ENCODE data around the gene SHISA7. TPM values are rescaled to one million over a fixed set of nuclear protein-coding genes. Genes with fewer than 3 reads are reported as not detected.
"Not testable (repeated sequence)": the region's sequence is repeated elsewhere in the genome, so short reads cannot be mapped to it uniquely, and the experiment has no call there.

Gene SHISA7
- total RNA-seq, 4 donors from 2014 or later, result not detected

GRCh38 chr19:55431183-55431582 lies 11.9 kb downstream of the SHISA7 start:
- intact Hi-C loops (cut with DNase I; ENCODE audit: low total_unique reads), result no loop called here
- peaks cover 0 to 16% of the 10 kb centered on the region in 2 donors for H3K27me3 ChIP-seq
- H3K36me3 ChIP-seq, result no peaks in the 10 kb centered on the region
- no peak overlapping the region for H3K4me3 ChIP-seq
- no peak overlapping the region for H3K27ac ChIP-seq
- no peaks in the 10 kb centered on the region for H3K9me3 ChIP-seq
- no peaks in the 10 kb centered on the region for H3K4me1 ChIP-seq
- TF ChIP-seq CTCF (IDR thresholded peaks at IDR 0.05), result no peak
- TF ChIP-seq POLR2A (IDR thresholded peaks at IDR 0.05), result no peak
- DNase-seq, result no peak

- no peaks in the 10 kb centered on the region for H3K36me3 ChIP-seq
- intact Hi-C loops (cut with DNase I; ENCODE audit: low total_unique reads), result no loop called here
- H3K4me3 ChIP-seq, result no peak overlapping the region
Measured at GRCh38 chr19:55426042-55426441, 17.1 kb downstream of the SHISA7 start.

GRCh38 chr19:55424518-55424917 lies 18.6 kb downstream of the SHISA7 start:
- intact Hi-C loops (cut with DNase I; ENCODE audit: low total_unique reads), result no loop called here
- no peaks in the 10 kb centered on the region for H3K27me3 ChIP-seq

More at GRCh38 chr19:55426042-55426441, 17.1 kb downstream of the SHISA7 start:
- no peak for DNase-seq
- Histone ChIP-seq H3K27me3 (no peaks in the 10 kb centered on the region), H3K4me1 (no peaks in the 10 kb centered on the region), H3K9me3 (no peaks in the 10 kb centered on the region), H3K27ac (no peak overlapping the region)
- no peak for TF ChIP-seq POLR2A (IDR thresholded peaks at IDR 0.05)

GRCh38 chr19:55423225-55424005 lies 19.7 kb downstream of the SHISA7 start:
- H3K4me1 ChIP-seq, result no peaks in the 10 kb centered on the region
- H3K27ac ChIP-seq, result no peak overlapping the region
- H3K36me3 ChIP-seq, result no peaks in the 10 kb centered on the region
- intact Hi-C loops (cut with DNase I; ENCODE audit: low total_unique reads), result no loop called here
- no peaks in the 10 kb centered on the region for H3K27me3 ChIP-seq
- no peak for DNase-seq
- no peak for TF ChIP-seq CTCF (IDR thresholded peaks at IDR 0.05)
- TF ChIP-seq POLR2A (IDR thresholded peaks at IDR 0.05), result no peak
- H3K4me3 ChIP-seq, result no peak overlapping the region
- H3K9me3 ChIP-seq, result no peaks in the 10 kb centered on the region

More at GRCh38 chr19:55424518-55424917, 18.6 kb downstream of the SHISA7 start:
- Histone ChIP-seq H3K27ac (no peak overlapping the region), H3K4me3 (no peak overlapping the region), H3K36me3 (no peaks in the 10 kb centered on the region), H3K9me3 (no peaks in the 10 kb centered on the region), H3K4me1 (no peaks in the 10 kb centered on the region)
- DNase-seq, result no peak
- TF ChIP-seq CTCF (IDR thresholded peaks at IDR 0.05) (no peak), POLR2A (IDR thresholded peaks at IDR 0.05) (no peak)

GRCh38 chr19:55421281-55421680 lies 21.8 kb downstream of the SHISA7 start:
- H3K4me1 ChIP-seq; intact Hi-C loops (cut with DNase I; ENCODE audit: low total_unique reads); H3K36me3 ChIP-seq; H3K27ac ChIP-seq; H3K27me3 ChIP-seq; DNase-seq; H3K4me3 ChIP-seq; H3K9me3 ChIP-seq: not testable (repeated sequence)

- DNase-seq, result no peak
- Histone ChIP-seq H3K4me1 (no peaks in the 10 kb centered on the region), H3K4me3 (no peak overlapping the region), H3K27me3 (no peaks in the 10 kb centered on the region), H3K27ac (no peak overlapping the region), H3K36me3 (no peaks in the 10 kb centered on the region), H3K9me3 (no peaks in the 10 kb centered on the region)
- TF ChIP-seq POLR2A (IDR thresholded peaks at IDR 0.05) (no peak), CTCF (IDR thresholded peaks at IDR 0.05) (no peak)
- intact Hi-C loops (cut with DNase I; ENCODE audit: low total_unique reads), result no loop called here
Measured at GRCh38 chr19:55419624-55420236, 23.4 kb downstream of the SHISA7 start.

All from uterus (tissue), 4 donors.